HG02588 (cell line): ENCODE results near the gene TXNL1.
"Not testable (repeated sequence)": the region's sequence is repeated elsewhere in the genome, so short reads cannot be mapped to it uniquely, and the experiment has no call there.

Experiments
- ATAC-seq: cut with Tn5 transposase; IDR thresholded peaks from one replicate; pipeline ENCODE4 v1.9.1; 2021; ENCODE audit warnings: mild to moderate bottlenecking, moderate library complexity; ENCODE audit not compliant: unreplicated experiment

The TXNL1 gene

GRCh38 chr18:56638232-56639103, at the start of gene TXNL1:
TXNL1 (minus strand) TSS chr18:56638592; CDS start chr18:56638440, 152 bp downstream.
- peak; percentile 98 for ATAC-seq

- no peak for ATAC-seq
These were observed 45.9 kb upstream of the TXNL1 start for GRCh38 chr18:56684277-56684676.

- ATAC-seq, result no peak
These were observed 40.6 kb upstream of the TXNL1 start for GRCh38 chr18:56678836-56679565.

- no peak for ATAC-seq
These were observed 38.2 kb upstream of the TXNL1 start for GRCh38 chr18:56676639-56677038.

- ATAC-seq, result no peak
These were observed 34.6 kb upstream of the TXNL1 start for GRCh38 chr18:56672981-56673380.

- ATAC-seq, result no peak
These were observed 34.0 kb upstream of the TXNL1 start for GRCh38 chr18:56672391-56672790.

GRCh38 chr18:56662902-56663301, 24.5 kb upstream of the TXNL1 start:
- no peak for ATAC-seq

GRCh38 chr18:56662502-56662901, 24.1 kb upstream of the TXNL1 start:
- ATAC-seq, result no peak

GRCh38 chr18:56662063-56662408, 23.6 kb upstream of the TXNL1 start:
- ATAC-seq, result no peak

- ATAC-seq, result no peak
These were observed 23.1 kb upstream of the TXNL1 start for GRCh38 chr18:56661360-56662062.

GRCh38 chr18:56660655-56661054, 22.3 kb upstream of the TXNL1 start:
- ATAC-seq, result no peak

- no peak for ATAC-seq
These were observed 20.7 kb upstream of the TXNL1 start for GRCh38 chr18:56659111-56659510.

- ATAC-seq, result no peak
These were observed 19.9 kb upstream of the TXNL1 start for GRCh38 chr18:56658261-56658660.

GRCh38 chr18:56654280-56654679, 15.9 kb upstream of the TXNL1 start:
- not testable (repeated sequence) for ATAC-seq

- no peak for ATAC-seq
These were observed 14.4 kb upstream of the TXNL1 start for GRCh38 chr18:56652802-56653201.

GRCh38 chr18:56651771-56652092, 13.3 kb upstream of the TXNL1 start:
- no peak for ATAC-seq

- peak; percentile 97 for ATAC-seq
These were observed 12.8 kb upstream of the TXNL1 start, which contains the start of gene WDR7 for GRCh38 chr18:56650944-56651770. WDR7 (plus strand) TSS chr18:56651359; CDS start chr18:56672516, 21,157 bp downstream.

- ATAC-seq, result no peak
These were observed 11.6 kb upstream of the TXNL1 start for GRCh38 chr18:56649996-56650395.

GRCh38 chr18:56647951-56648893, 9.8 kb upstream of the TXNL1 start:
- no peak for ATAC-seq

- ATAC-seq, result no peak
These were observed 8.7 kb upstream of the TXNL1 start for GRCh38 chr18:56647071-56647470.
